CD4-positive, alpha-beta T cell (primary cell): ENCODE measurements around the gene LURAP1L. TPM values are rescaled to one million over a fixed set of nuclear protein-coding genes. Genes with fewer than 3 reads are reported as not detected.

Experiments
- ATAC-seq: fragments of 200-7000 bp; cut with Tn5 transposase; one replicate; pipeline ENCODE4 v1.10.0; 2022; ENCODE audit warnings: mild to moderate bottlenecking; ENCODE audit not compliant: poor library complexity
- CTCF ChIA-PET: fragments of 350-600 bp; sonication (Branson Sonifier 250); formaldehyde crosslinking; loops from one replicate; lab custom pipeline; 2021; ENCODE audit warnings: antibody characterized with exemption, inconsistent platforms; lab: Charles Lee
- POLR2A ChIA-PET: fragments of 350-600 bp; sonication (Branson Sonifier 250); formaldehyde crosslinking; loops from one replicate; lab custom pipeline; 2021; ENCODE audit warnings: antibody characterized with exemption, inconsistent platforms; lab: Charles Lee
- DNase-seq, 14 experiments: peaks; one replicate each; pipeline ENCODE4 v3.0.0-alpha.2; 2013 to 2020; ENCODE audit warnings: mixed read lengths in 2 of 14
- H3K27ac ChIP-seq, 2 donors: one replicate each; pipeline versions ENCODE4 v1.5.1 to v1.7.0; 2013; ENCODE audit warnings: low read length in 2 of 2, low read depth in 1 of 2, mild to moderate bottlenecking in 1 of 2
- H3K27me3 ChIP-seq, 2 experiments: 1 replicate in 1 of 2; 2 replicates in 1 of 2; pipeline versions ENCODE4 v1.6.1 to v1.7.0; 2013; ENCODE audit warnings: low read length in 2 of 2, control low read depth in 1 of 2, mild to moderate bottlenecking in 1 of 2, moderate library complexity in 1 of 2; ENCODE audit not compliant: insufficient read depth in 2 of 2, control insufficient read depth in 1 of 2
- H3K36me3 ChIP-seq: one replicate; pipeline ENCODE4 v1.6.1; 2013; ENCODE audit warnings: low read length, control low read depth; ENCODE audit not compliant: insufficient read depth
- H3K4me1 ChIP-seq: one replicate; pipeline ENCODE4 v1.6.1; 2013; ENCODE audit warnings: low read length, control low read depth; ENCODE audit not compliant: insufficient read depth
- H3K4me3 ChIP-seq: one replicate; pipeline ENCODE4 v1.5.1; 2013; ENCODE audit warnings: mild to moderate bottlenecking, low read length, moderate library complexity
- H3K9me3 ChIP-seq, 2 experiments: 1 replicate in 1 of 2; 2 replicates in 1 of 2; pipeline versions ENCODE4 v1.6.1 to v1.7.0; 2013; ENCODE audit warnings: low read length in 2 of 2, mild to moderate bottlenecking in 2 of 2, control low read depth in 1 of 2, moderate library complexity in 1 of 2; ENCODE audit not compliant: control insufficient read depth in 1 of 2, insufficient read depth in 1 of 2
- H3K27ac Mint-ChIP-seq: one replicate; pipeline ENCODE4 v1.8.0; 2020; ENCODE audit warnings: mixed read lengths
- H3K27me3 Mint-ChIP-seq: one replicate; pipeline ENCODE4 v1.8.0; 2021; ENCODE audit warnings: mixed read lengths
- H3K36me3 Mint-ChIP-seq: one replicate; pipeline ENCODE4 v1.8.0; 2021; ENCODE audit warnings: low read depth, mixed read lengths
- H3K4me1 Mint-ChIP-seq: one replicate; pipeline ENCODE4 v1.8.0; 2021; ENCODE audit warnings: low read depth, mixed read lengths
- H3K4me3 Mint-ChIP-seq: one replicate; pipeline ENCODE4 v1.8.0; 2020; ENCODE audit warnings: mild to moderate bottlenecking, mixed read lengths
- H3K9me3 Mint-ChIP-seq: one replicate; pipeline ENCODE4 v1.8.0; 2020; ENCODE audit warnings: mixed read lengths
- intact Hi-C, 2 experiments: fragments of 100-400 bp; cut with DNase I in 1 of 2; cut with micrococcal nuclease in 1 of 2; formaldehyde crosslinking; loops; one replicate each; pipeline versions ENCODE4 v1.15.1 to v1.9.0; 2023 to 2025; cut with DNase I, micrococcal nuclease
- total RNA-seq, 174 experiments: library from RNA in 2 of 174; stranded (reverse) in 2 of 174; gene quantifications; one replicate each; pipeline ENCODE4 v1.2.3 and lab custom pipeline; 2021 to 2026
- TF ChIP-seq, protein P1 (sequence below): fragments of 200-600 bp; IDR thresholded peaks from one replicate; pipeline ENCODE4 v1.8.0; 2022; ENCODE audit warnings: antibody characterized with exemption, mild to moderate bottlenecking

Gene LURAP1L
- total RNA-seq, 2 experiments from 2014 or later = not detected

DNA sequence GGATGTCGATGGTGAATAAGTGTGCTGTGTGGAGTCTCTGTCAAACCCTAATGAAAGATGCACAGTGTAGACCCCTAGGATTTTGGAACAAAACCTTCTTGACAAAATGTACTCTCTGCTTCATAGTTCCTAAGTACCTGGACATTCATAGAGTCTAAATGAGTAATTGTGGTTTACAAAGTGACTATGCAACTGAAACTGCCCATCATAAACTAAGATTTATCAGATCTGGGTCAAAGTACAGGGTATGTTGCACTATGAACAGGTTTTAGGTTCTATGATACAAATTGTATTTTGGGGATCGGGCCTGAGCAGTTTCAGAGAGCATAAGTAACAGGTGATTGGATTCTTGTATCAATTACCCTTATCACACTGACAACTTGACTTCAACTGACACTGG lies 79.4 kb downstream of the LURAP1L start:
- H3K4me3 ChIP-seq = no peak overlapping the region
- POLR2A ChIA-PET = no interaction called here
- H3K27ac ChIP-seq = no peak overlapping the region
- Mint-ChIP-seq H3K4me3 (no peak overlapping the region), H3K27ac (no peak overlapping the region), H3K36me3 (no peaks in the 10 kb centered on the region), H3K9me3 (peaks cover 9% of the 10 kb centered on the region), H3K4me1 (no peaks in the 10 kb centered on the region), H3K27me3 (no peaks in the 10 kb centered on the region)
- TF ChIP-seq, protein P1, sequence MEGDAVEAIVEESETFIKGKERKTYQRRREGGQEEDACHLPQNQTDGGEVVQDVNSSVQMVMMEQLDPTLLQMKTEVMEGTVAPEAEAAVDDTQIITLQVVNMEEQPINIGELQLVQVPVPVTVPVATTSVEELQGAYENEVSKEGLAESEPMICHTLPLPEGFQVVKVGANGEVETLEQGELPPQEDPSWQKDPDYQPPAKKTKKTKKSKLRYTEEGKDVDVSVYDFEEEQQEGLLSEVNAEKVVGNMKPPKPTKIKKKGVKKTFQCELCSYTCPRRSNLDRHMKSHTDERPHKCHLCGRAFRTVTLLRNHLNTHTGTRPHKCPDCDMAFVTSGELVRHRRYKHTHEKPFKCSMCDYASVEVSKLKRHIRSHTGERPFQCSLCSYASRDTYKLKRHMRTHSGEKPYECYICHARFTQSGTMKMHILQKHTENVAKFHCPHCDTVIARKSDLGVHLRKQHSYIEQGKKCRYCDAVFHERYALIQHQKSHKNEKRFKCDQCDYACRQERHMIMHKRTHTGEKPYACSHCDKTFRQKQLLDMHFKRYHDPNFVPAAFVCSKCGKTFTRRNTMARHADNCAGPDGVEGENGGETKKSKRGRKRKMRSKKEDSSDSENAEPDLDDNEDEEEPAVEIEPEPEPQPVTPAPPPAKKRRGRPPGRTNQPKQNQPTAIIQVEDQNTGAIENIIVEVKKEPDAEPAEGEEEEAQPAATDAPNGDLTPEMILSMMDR = no peak
- intact Hi-C loops = no loop called here
- H3K4me1 ChIP-seq = no peaks in the 10 kb centered on the region
- H3K36me3 ChIP-seq = no peaks in the 10 kb centered on the region
- H3K9me3 ChIP-seq = peaks cover 0 to 6% of the 10 kb centered on the region in 2 experiments
- ATAC-seq (no peak), DNase-seq (no peak)
- CTCF ChIA-PET = no interaction called here
- no peaks in the 10 kb centered on the region for H3K27me3 ChIP-seq

DNA sequence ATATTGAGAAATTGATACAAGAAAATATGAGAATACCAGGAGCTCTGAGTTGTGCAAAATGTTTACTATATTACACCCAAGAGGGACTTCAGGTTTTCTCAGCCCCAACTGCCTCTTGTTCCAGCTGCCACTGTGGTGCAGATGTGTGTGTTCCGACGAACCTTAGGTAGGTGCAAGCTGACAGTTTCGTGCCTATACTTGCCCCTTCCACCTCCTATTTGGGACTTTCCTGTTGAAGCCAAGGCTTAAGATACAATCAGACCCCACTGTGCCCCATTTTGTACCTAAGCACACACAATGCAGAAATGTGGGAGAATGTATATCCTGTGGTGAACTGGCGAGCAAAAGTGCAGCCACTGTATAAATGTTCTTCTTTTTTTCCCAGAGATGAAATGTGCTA lies 80.2 kb downstream of the LURAP1L start:
- Histone ChIP-seq H3K4me3 (no peak overlapping the region), H3K4me1 (no peaks in the 10 kb centered on the region), H3K27me3 (no peaks in the 10 kb centered on the region), H3K27ac (no peak overlapping the region), H3K9me3 (peaks cover 0 to 6% of the 10 kb centered on the region in 2 experiments), H3K36me3 (no peaks in the 10 kb centered on the region)
- no peaks in the 10 kb centered on the region for H3K27me3 Mint-ChIP-seq
- intact Hi-C loops = no loop called here
- H3K9me3 Mint-ChIP-seq = peaks cover 9% of the 10 kb centered on the region
- H3K4me1 Mint-ChIP-seq = no peaks in the 10 kb centered on the region
- POLR2A ChIA-PET = no interaction called here
- TF ChIP-seq, protein P1 = no peak
- CTCF ChIA-PET = no interaction called here
- no peak overlapping the region for H3K4me3 Mint-ChIP-seq
- H3K36me3 Mint-ChIP-seq = no peaks in the 10 kb centered on the region
- DNase-seq (no peak), ATAC-seq (no peak)
- H3K27ac Mint-ChIP-seq = no peak overlapping the region

DNA sequence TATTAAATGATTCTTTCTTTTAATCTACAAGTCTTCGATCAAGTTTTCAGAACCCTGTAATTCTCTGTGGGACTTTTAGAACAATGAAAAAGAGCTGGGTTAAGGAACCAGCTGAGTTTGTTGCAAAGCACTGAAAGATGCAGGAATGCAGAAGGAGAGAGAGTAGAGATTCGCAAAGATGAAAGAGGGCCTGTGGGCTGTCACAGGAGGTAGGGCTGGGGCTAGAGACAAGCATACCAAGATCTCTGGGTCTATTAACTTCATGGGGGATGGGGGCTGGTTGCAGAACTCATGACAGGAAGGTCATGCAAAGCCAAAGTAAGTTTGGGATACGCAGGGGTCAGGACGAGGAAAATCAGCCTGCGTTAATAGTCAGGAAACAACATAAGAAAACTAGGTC lies 81.8 kb downstream of the LURAP1L start:
- Histone ChIP-seq H3K36me3 (no peaks in the 10 kb centered on the region), H3K9me3 (peaks cover 0 to 6% of the 10 kb centered on the region in 2 experiments), H3K27me3 (no peaks in the 10 kb centered on the region), H3K4me3 (no peak overlapping the region), H3K4me1 (no peaks in the 10 kb centered on the region), H3K27ac (no peak overlapping the region)
- Mint-ChIP-seq H3K4me1 (no peaks in the 10 kb centered on the region), H3K4me3 (no peak overlapping the region), H3K9me3 (peaks cover 9% of the 10 kb centered on the region), H3K36me3 (no peaks in the 10 kb centered on the region), H3K27ac (no peak overlapping the region), H3K27me3 (no peaks in the 10 kb centered on the region)
- ChIA-PET CTCF (no interaction called here), POLR2A (no interaction called here)
- TF ChIP-seq, protein P1 = no peak
- intact Hi-C loops = no loop called here
- DNase-seq (no peak), ATAC-seq (no peak)
